Liver (tissue), 2 donors: Measurements from ENCODE around the gene RANBP17.

Experiments
- YY1 ChIP-seq: IDR thresholded peaks from 2 replicates; pipeline ENCODE4 v1.6.1; 2016; ENCODE audit warnings: antibody characterized with exemption, mild to moderate bottlenecking
- TF ChIP-seq, protein P1 (sequence below): fragments of 150-350 bp; IDR thresholded peaks from 2 replicates; pipeline ENCODE4 v1.5.1; 2017; ENCODE audit warnings: improper control_type of control experiment, low read depth, low read length; ENCODE audit not compliant: missing input control
- donor health status: healthy.

DNA sequence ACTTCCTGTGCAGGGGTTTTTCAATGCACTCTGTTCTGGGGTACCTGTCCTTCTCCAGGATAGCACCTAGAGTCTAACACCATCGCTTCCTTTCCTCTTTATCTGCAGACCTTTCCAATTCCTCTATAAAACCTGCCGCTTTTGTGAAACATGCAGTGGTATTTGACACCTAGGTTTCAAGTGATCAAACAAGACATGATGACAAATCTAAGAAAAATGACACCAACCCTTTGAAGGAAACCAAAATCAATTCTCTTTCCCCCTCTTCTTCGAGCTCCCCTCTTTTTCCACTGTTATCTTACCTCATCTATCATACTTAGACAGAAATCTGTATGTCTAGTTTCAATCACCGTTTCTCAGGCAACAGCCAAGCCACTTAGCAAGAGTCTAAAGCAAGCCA, 25.6 kb upstream of the RANBP17 start:
- TF ChIP-seq, protein P1, sequence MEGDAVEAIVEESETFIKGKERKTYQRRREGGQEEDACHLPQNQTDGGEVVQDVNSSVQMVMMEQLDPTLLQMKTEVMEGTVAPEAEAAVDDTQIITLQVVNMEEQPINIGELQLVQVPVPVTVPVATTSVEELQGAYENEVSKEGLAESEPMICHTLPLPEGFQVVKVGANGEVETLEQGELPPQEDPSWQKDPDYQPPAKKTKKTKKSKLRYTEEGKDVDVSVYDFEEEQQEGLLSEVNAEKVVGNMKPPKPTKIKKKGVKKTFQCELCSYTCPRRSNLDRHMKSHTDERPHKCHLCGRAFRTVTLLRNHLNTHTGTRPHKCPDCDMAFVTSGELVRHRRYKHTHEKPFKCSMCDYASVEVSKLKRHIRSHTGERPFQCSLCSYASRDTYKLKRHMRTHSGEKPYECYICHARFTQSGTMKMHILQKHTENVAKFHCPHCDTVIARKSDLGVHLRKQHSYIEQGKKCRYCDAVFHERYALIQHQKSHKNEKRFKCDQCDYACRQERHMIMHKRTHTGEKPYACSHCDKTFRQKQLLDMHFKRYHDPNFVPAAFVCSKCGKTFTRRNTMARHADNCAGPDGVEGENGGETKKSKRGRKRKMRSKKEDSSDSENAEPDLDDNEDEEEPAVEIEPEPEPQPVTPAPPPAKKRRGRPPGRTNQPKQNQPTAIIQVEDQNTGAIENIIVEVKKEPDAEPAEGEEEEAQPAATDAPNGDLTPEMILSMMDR = no peak
- TF ChIP-seq YY1 = no peak
